IPS-11a (cell line): ENCODE measurements around the gene RAP1A.
"Not testable (repeated sequence)": the region's sequence is repeated elsewhere in the genome, so short reads cannot be mapped to it uniquely, and the experiment has no call there.

ENCODE experiments used
- H3K4me3 ChIP-seq: one replicate; pipeline ENCODE4 v1.5.1; 2013; ENCODE audit warnings: low read depth, low read length, control low read depth

Gene RAP1A

DNA sequence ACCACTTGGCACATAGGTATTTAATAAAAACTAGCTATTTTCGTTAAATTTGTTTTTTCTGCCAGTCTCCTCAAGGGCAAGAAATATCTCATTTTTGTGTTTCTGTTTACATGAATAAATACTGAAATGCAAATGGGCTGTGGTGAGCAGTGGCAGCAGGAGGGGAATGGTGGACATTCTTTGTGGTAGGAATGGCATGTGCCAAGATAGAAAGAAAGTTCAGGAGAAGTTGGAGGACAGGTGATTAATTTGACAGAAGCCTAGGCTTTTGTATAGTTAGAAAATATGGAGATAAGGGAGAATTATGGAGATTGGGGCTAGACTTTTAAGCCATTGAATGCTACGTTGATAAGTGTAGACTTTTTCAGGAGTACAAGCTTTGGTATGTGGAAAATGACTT, 8.6 kb downstream of the RAP1A start:
- H3K4me3 ChIP-seq = no peak overlapping the region

DNA sequence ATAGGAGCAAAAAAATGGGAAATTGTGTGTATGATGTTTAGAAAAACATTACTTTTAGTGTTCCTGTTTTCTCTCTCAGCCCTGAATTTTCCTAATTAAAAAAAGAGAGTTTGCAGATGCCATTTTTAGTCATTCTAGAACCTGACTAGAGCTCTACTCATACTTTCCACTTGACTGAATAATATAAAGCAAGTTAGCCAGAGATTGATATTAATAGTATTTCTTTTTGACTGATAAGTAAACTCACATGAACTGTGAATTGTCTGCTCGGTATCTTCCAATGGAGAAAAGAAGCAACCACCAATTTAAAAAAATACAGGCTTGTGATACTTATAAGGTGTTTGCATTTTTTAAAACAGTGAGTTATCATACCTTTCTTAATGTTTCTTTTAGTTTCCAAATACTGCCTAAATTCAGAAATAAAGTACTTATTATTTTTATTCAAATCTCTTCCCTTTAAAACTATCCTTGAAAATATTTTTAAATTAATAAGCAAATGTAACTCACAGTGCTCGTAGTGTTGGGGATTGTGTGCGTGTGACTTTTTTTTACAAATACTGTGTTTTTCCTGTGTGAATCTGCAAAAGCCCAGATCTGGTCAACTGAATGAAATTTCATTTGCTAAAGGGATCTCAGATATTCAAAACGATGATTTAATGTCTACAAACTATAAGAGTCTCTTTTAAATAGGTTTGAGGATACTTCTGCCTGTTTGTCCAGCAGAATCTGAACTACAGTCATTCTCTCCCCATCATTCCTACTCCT, 9.8 kb downstream of the RAP1A start:
- no peak overlapping the region for H3K4me3 ChIP-seq

DNA sequence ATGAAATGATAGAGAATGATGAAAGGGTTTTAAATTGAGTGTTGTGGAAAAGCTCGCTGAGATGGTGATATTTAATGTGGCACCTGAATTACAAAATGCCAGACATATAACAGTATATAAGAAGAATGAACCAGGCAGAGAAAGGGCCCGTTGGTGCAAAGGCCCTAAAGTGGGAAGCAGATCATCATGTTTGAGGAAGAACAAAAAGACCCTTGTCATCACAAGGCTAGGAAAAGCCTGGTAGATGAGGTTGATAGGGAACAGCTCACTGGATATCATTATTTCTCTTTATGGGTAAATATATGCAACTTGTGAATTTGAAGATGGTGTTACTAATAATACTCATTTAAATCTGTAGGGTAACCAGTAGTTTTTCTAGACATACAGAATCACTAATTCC, 11.0 kb downstream of the RAP1A start:
- no peak overlapping the region for H3K4me3 ChIP-seq

DNA sequence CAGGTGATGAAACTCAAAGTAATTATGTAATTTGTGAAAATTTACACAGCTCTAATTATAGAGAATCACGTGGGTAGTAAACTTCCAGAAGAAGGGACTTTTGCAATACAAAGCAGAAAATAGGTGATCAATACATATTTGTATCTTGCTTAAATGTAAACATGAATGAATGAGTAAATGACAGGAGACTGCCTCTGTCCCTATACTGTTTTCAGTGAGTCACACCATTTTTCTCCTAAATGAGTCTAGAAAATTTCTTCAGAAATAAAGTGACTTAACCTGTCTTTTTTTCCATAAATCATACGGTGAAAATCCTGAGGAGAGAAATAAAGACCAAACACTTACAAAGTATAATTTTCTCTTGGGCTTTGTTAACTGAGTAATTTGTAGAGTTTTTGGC, 11.9 kb downstream of the RAP1A start:
- H3K4me3 ChIP-seq = no peak overlapping the region

DNA sequence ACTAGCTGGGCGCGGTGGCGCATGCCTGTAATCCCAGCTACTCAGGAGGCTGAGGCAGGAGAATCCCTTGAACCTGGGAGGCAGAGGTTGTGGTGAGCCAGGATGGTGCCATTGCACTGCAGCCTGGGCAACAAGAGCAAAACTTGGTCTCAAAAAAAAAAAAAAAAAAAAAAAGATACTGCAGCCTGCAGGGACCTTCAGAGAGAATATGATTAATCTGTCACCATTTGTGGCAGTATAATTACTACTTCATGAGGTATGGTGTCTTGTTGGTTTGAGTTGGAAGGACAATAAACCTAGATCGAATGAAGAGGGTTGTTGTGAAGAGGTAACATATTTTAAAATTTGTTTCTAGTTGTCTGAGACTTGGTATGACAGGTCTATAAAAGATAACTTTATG, 13.2 kb downstream of the RAP1A start:
- H3K4me3 ChIP-seq = not testable (repeated sequence)

DNA sequence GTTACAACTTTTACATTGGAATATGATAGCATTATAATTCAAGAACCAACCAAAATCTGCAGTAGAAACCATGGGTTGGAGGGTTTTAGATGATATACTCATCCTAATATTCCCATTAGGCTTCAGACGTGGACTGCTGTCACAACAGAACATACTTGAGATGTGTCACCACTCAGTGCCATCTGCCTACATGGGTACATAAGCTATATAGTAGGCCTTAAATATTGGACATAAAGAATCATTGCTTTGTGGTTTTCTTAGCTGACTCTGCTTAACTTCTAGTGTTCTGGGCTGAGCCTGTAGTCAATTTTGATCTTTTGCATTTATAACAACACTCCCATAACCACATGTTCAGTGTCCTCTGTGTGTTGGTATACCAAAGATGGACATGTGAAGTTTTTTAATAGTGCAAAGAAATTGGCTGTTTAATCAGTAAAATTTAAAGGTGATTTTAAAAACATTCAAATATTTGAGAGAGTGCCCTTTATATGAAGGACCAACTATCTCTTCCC, 14.2 kb downstream of the RAP1A start:
- no peak overlapping the region for H3K4me3 ChIP-seq

DNA sequence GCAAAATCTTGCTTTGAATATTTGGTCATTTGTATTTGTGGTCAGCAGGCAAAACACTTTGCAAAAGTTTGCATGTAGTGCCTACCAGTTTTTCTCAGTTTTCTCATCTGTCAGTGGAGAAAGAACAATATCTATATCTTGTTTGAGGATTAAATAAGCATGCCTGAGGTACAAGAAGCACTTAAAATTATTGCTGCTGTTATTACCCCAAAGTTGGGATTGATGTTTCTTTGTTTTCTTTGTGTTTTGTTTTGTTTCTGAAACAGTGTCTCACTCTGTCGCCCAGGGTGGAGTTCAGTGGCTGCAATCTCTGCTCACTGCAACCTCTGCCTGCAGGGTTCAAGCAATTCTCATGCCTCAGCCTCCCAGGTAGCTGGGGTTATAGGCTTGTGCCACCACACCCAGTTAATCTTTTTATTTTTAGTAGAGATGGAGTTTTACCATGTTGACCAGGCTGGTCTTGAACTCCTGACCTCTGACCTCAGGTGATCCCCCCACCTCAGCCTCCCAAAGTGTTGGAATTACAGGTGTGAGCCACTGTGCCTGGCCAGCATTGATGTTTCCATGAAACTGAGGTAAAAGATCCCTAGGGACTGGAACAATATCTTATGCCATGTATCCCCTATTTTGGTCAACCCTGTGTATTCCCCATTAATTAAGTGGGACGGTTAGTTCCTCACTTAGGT, 15.9 kb downstream of the RAP1A start:
- no peak overlapping the region for H3K4me3 ChIP-seq

DNA sequence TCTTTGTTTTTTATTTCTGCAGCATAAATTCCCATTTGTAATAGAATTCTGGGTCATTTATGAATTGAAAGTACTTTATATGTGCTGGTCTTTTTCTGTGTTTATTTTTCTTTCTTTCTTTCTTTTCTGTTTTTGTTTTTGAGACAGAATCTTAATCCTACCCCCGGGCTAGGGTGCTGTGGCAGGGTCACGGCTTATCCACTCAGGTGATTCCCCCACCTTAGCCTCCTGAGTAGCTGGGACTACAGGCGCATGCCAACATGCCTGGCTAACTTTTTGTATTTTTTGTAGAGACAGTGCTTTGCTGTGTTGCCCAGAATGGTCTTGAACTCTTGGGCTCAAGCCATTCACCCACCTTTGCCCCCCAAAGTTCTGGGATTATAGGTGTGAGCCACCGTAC, 18.7 kb downstream of the RAP1A start:
- H3K4me3 ChIP-seq = no peak overlapping the region

DNA sequence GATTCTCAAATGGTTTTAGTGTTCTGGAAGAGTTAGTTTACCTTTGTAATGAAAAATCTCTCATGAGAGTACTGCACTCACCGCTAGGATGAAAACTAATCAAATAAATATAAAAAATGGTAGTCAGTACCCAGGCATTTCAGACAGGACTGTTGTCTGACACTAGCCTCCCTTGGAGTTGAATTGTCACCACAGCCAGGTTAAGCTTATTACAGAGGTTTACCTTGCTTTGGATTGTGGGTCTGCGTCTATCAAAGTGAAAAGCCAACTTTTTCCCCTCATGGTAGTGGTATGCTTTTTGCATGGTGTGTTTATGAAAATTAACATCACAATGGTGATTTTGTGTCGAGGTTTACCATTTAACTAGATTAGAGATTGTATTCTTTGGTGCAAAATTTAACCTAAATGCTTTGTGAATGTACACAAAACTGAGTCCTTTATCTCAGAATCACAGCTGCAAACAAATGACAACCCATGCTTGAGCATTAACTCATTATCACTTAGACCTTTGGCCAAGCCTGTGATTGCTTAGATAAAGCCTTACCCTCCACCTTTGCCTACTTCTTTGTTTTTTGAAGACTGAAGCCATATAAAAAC, 20.1 kb downstream of the RAP1A start:
- H3K4me3 ChIP-seq = no peak overlapping the region

DNA sequence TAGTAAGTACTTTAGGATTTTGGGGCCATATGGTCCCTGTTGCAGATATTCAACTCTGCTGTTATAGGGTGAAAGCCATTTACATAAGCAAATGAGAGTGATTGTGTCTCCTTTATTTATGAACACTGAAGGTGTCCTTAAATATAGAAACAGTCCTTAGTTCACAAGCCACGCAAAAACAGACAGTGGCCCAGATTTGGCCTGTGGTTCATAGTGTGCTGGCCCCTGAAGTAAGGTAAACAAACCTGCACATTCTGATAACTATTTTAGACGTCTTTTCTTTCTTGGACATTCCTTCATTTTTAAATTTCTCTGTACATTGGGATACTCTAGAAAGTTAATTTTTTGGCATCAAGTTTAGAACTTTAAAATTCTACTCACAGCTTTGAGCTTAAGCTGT, 23.5 kb downstream of the RAP1A start:
- no peak overlapping the region for H3K4me3 ChIP-seq

DNA sequence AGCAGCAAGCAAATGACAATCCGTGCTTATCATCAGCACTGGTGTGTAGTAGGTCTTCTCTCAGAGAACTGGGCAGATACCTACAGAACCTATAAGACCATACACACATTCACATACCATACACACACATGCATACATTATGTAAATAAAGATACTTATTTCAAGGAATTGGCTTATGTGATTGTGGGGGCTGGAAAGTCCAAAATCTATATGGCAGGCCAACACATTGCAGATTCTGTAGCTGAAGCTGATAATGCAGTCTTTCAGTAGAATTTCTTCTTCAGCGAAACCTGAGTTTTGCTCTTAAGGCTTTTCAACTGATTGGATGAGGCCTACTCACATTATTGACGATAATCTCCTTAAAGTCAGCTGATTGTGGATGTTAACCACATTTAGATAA, 24.1 kb downstream of the RAP1A start:
- H3K4me3 ChIP-seq = no peak overlapping the region

DNA sequence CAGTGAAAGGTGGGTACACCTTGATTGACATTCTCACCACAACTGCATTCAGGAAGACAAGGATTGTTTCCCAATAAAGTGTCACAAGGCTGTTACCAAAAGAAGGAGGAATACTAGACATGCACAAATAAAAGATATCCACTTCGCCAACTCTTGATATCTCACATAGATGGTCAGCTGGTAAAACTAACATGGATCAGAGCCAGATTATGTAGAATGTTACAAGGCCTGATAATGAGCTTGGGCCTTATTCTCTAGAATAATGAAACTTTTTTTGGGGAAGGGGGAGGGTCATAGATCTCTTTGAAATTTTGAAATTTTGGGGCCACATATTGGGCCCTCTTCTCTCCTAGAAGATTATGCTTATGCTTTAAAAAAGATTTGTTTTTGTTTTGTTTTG, 24.9 kb downstream of the RAP1A start:
- H3K4me3 ChIP-seq = no peak overlapping the region

DNA sequence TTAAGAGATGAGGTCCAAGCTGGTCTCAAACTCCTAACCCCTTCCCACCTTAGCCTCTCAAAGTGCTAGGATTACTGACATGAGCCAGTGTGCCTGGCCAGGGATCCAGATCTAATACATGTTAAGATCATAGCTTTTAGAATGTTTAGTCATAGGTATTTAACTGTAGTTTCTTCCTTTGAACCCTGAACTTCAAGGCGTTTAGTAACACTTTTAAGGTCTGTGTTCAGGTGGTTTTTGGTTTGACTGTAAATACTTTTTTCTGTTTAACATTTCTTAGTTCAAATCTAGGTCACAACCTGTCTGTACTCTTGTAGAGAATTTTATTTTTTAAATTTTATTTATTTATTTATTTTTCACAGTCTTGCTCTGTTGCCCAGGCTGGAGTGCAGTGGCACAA, 28.1 kb downstream of the RAP1A start:
- H3K4me3 ChIP-seq = no peak overlapping the region

DNA sequence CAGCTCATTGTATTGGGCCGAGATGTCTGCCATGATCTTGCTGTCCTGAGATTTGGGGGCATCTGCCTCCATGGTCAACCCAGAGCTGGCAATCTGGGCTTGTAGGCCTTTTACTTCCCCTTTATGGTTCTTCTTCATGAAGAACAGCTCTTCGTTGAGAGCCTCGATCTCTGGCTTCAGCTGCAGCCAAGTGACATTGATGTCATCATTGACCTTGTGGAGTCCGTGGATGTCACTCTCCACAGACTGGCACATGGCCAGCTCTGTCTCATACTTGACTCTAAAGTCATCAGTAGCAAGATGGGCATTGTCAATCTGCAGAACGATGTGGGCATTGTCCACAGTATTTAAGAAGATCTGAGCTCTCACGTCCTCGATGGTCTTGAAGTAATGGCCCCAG, 29.2 kb downstream of the RAP1A start:
- no peak overlapping the region for H3K4me3 ChIP-seq

DNA sequence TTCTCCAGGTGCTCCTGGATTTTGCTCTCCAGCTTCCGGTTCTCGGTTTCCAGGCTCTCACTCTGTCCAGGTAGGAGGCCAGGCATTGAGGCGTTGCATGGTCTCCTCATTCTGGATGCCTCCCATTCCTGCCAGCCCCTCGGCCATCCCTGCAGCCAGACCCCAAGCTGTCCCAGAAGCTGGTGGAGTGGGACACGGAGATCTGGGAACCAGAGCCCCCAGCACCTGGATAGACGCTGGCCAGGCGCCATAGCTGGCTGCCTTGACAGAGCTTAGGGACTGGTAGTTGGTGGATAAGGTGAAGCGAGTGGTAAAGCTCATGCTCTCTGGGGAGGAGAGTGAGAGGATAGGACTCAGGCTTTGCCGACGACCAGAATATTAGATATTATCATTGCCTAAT, 29.6 kb downstream of the RAP1A start:
- H3K4me3 ChIP-seq = no peak overlapping the region

DNA sequence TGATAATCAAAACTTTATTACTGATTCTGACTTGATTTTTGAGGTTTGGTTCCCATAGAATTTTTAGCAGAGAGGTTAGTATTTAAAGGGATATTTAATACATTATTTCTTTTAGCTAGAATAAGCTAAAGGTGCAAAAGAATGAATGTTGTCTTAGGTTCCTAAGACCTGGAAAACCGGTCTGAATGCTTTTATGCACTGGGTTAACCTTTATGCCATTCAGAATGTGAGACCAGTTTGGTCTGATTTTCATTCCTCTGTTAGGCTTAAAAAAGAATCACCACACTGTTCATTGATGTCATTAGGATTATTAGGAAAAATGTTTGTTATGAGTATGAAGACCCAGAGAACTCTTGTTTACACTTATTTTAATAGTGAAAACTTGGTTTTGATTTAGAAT, 30.1 kb downstream of the RAP1A start:
- H3K4me3 ChIP-seq = no peak overlapping the region

DNA sequence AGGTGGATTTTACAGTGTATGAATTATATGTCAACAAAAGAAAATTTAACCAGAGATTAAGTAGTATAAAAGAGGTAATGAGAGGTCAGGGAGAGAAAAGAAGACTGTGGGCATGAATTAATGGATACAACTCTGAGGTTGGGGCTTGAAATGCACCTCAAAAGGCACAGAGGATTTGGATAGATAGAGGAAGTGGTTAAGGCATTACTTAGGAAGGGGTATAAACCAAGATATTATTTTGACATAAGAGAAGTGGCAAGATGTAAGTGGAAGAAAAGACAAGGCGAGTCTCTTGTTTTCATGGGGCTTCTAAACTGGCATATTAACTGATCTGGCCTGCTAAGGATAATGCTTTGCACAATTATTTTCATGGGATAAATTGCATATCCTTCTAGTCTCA, 34.1 kb downstream of the RAP1A start:
- no peak overlapping the region for H3K4me3 ChIP-seq

DNA sequence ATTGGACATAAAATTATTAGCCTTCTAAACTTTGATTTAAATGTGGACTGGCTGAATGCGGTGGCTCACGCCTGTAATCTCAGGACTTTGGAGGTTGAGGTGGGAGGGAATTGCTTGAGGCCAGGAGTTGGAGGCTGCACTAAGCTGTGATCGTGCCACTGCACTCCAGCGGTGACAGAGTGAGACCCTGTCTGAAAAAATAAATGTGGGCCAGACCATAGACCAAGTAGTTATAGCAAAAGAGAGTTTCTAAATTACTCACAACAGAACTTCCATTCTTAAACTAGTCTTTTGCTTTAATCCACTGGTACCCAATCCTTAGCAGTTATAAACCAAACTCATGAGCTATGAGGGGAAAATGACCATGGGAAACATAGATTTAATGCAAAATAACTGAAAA, 35.2 kb downstream of the RAP1A start:
- no peak overlapping the region for H3K4me3 ChIP-seq

DNA sequence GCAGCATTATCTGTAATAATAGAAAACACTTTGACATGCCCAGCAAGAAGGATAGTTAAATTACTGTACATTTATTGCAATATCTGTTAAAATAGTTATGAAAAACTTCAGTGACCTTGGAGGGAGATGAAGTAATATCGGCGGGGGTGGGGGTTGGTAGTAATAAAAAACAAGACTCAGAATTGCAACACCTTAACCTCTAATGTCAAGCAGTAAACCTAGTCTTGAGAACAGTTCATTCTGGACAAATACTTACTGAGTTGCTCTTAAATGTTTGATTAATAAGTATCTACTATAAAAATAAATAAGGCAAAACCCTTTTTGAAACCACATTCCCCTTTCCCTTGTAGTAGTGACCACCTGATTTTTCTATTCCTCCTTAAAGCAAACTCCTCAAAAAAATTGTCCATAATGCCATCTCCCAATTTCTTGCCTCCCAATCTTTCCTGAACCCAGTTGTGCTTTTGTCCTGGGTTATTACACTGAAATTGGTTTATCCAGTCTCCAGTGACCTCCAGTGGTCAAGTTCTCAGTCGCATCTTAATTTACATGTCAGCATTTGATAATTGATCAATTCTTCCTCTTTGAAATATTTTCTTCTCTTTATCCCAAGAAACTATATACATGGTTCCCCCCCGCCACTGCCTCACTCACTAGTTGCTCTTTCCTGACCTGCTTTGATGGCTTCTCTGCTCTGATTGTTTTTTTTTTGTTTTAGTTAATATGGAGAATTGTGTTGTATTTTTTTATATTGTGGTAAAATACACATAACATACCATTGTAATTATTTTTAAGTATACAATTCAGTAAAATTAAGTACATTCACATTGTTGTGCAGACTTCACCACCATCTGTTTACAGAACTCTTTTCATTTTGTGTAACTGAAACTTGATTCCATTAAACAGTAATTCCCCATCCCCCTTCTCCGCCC, 36.8 kb downstream of the RAP1A start:
- no peak overlapping the region for H3K4me3 ChIP-seq

DNA sequence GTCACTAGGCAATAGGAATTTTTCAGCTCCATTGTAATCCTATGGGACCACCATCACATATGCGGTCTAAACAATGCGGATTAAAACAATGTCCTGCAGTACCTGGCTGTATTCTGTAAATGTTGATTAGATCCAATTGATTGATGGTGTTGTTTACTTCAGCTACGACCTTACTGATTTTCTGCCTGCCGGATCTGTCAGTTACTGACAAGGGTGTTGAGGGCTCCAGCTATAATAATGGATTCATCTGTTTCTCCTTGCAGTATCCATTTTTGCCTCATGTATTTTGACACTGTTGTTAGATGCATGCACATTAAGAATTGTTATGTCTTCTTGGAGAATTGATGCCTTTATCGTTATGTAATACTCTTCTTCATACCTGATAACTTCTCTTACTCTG, 39.0 kb downstream of the RAP1A start:
- H3K4me3 ChIP-seq = no peak overlapping the region
